Activated T-cell treated with anti-CD3 and anti-CD28 coated beads, Interleukin-2, amount 50 U/mL, for 1 hour (primary cell): ENCODE measurements around the gene KRTAP10-4.
A peak's percentile ranks its signal among the peaks of the same experiment; 100 is the strongest.
"Not testable (repeated sequence)": the region's sequence is repeated elsewhere in the genome, so short reads cannot be mapped to it uniquely, and the experiment has no call there.

ENCODE experiments used
- DNase-seq: peaks from one replicate; pipeline ENCODE4 v3.0.0-alpha.2; 2020

KRTAP10-4 gene

GRCh38 chr21:44573630-44574456, at the start of gene KRTAP10-4:
KRTAP10-4 (plus strand) TSS chr21:44573729; CDS start chr21:44573759, 30 bp downstream.
- not testable (repeated sequence) for DNase-seq

DNA sequence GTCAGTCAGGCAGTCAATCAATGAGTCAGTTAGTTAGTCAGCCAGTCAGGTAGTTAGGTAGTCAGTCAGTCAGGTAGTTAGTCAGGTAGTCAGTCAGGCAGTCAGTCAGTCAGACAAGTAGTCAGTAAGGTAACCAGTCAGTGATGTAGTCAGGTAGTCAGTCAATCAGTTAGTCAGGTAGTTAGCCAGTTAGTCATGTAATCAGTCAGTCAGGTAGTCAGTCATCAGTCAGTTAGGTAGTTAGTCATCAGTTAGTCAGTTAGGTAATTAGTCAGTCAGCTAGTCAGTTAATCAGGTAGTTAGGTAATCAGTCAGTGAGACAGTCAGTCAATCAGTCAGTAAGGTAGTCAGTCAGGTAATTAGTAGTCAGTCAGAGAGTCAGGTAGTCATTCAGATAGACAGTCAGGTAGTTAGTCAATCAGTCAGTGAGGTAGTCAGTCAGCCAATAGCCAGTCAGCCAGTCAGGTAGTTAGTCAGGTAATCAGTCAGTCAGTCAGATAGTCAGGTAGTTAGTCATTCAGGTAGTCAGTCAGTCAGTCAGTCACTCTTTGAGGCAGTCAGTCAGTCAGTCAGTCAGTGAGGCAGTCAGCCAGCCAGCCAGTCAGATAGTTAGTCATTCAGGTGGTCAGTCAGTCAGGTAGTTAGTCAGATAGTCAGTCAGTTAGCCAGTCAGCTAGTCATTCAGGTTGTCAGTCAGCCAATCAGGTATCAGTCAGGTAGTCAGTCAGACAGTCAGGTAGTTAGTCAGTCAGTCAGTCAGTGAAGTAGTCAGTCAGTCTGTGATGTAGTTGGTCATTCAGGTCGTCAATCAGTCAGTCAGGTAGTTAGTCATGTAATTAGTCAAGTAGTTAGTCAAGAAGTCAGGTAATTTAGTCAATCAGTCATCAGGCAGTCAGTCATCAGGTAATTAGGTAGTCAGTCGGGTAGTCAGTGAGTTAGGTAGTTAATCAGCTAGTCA, 48.8 kb upstream of the KRTAP10-4 start:
- DNase-seq: no peak

DNA sequence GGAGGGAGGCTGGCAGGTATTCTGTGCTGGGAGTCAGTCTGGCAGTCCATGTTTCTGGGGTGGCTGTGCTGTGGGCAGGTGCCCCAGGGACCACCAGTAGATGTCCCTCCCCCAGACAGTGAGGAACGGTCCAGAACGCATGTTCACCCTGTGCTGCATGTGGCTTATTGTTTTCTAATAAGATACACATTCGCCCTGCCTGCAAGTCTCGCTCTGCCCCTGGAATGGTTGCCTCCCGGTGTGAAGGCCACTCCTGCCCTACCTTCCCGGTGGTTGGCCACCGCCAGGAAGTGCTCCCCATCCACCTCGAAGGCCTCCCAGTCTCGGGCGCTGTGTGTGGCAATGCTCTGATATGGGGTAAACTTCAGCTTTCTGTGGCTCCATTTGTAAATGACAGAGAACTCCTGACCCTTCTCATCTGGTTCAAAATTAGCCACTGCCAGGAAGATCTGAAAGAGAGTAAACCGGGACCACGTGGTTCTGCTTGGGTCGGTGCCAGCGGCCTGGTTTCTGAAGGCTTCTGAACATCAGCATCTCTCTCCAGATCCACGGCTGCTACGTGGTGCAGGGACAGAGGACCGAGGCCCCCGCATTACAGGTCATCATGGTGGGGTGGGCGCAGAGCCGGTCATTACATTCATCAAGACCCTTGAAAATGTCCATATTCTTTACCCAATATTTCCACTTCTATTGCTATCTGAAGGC, 48.0 kb upstream of the KRTAP10-4 start:
- peak; percentile 4 for DNase-seq

- DNase-seq: no peak
Observed at GRCh38 chr21:44526096-44526997, 47.2 kb upstream of the KRTAP10-4 start.

DNA sequence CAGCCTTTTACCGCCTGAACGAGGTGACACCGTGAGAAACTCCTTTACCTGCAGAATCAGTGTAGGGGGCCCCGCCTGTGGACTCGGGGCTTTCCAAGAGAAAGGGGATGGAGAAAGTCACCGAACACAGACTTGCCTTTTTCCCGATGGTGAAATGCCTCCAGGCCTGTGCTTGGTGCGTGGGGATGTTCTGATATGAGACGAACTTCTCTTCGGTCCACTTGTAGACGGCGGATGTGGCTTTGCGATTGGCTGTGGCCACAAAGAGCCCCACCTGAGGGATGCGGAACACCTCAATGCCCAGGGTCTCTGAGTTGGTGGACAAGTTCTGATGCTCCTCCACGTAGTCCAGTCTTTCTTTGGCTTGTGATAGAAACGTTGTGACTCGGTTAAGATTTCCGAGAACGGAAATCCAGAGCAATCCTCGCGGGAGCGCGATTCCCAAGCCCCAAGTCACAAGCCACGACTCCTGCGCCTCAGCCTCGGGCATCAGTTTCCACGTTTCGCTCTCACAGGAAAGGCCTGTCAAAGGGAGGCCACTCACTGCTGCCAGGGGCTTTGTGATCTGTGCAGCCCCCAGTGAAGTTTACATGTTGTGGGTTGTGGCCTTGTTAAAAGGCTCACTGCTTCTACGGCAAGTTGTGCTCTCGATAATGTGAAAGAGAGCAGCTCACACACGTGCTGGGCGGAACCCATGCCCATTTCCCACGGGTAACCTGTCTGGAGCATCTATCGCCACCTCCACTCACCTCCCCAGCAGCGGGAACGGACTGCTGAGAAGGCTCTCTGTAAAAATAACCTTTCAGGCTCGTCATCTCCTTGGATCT, 46.2 kb upstream of the KRTAP10-4 start:
- DNase-seq: no peak

DNA sequence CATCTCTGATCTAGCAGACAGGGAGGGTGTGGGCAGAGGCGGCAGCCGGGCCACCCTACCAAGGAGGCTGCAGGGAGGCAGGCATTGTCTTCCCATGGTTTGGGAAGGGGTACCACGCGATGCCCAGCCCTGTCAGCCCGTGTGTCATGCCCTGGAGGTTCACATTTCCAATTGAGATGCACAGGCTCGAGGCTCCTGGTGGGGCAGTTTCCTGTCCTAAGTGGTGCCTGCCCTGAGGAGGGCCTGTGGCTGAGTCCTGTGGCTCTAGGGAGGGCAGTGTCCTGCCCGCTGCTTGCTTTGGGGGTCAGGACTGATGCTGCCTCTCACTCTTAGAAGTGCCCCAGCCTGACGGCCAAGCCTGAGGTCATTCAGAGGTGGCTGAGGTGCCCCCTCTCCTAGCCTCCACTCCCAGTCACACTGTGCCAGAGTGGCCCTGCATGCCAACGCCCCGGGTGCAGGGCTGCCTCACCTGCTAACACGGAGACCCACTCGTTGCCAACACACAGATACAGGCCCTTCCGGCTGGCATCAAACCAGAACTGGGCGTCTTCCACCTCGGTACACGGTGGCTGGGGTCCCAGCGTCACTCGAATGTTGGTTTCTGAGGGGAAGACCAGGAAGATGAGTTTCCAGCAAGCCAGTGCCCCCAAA, 45.4 kb upstream of the KRTAP10-4 start:
- no peak for DNase-seq

DNA sequence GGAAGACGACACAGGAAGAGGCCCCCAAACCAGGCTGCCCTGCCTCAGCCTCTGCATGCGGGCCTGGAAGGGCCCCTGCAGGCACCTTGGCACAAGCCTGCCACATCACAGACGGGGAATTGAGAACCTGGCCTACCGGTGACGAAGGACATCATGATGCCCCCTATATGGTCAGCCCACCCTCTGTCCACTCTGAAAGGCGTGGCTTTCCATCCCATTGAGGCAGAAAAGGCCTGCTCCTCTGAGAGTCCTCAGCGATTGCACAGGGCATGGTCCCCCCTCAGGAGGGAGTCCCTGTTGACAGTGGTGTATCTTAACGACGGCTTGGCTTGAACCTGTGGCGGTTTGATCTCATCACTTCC, 44.9 kb upstream of the KRTAP10-4 start:
- no peak for DNase-seq

DNA sequence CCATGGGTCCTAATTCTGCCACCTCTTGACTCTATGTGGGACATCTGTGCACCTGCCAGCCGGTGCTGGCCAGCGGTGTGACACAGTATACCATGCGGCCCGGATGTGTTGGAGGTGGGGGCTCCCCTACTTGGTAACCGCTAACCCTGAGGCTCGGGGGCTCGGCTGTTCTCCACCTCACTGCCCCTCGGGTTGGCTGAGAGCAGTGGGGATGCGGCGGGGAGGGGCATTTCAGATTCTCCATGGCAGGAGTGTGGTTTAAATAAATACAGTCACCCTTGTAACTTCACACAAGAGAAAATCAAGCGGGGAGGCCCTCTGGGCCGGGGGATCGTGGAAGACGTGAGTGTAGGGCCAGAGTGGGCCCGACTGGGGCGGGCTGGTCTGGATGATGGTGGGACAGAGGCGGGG, 44.5 kb upstream of the KRTAP10-4 start:
- peak; percentile 6 for DNase-seq

- DNase-seq: peak; percentile 11
Observed at GRCh38 chr21:44529503-44530125, 43.9 kb upstream of the KRTAP10-4 start.

GRCh38 chr21:44530221-44530902, 43.2 kb upstream of the KRTAP10-4 start:
- DNase-seq: no peak

- no peak for DNase-seq
Observed at GRCh38 chr21:44530903-44531605, 42.5 kb upstream of the KRTAP10-4 start.

DNA sequence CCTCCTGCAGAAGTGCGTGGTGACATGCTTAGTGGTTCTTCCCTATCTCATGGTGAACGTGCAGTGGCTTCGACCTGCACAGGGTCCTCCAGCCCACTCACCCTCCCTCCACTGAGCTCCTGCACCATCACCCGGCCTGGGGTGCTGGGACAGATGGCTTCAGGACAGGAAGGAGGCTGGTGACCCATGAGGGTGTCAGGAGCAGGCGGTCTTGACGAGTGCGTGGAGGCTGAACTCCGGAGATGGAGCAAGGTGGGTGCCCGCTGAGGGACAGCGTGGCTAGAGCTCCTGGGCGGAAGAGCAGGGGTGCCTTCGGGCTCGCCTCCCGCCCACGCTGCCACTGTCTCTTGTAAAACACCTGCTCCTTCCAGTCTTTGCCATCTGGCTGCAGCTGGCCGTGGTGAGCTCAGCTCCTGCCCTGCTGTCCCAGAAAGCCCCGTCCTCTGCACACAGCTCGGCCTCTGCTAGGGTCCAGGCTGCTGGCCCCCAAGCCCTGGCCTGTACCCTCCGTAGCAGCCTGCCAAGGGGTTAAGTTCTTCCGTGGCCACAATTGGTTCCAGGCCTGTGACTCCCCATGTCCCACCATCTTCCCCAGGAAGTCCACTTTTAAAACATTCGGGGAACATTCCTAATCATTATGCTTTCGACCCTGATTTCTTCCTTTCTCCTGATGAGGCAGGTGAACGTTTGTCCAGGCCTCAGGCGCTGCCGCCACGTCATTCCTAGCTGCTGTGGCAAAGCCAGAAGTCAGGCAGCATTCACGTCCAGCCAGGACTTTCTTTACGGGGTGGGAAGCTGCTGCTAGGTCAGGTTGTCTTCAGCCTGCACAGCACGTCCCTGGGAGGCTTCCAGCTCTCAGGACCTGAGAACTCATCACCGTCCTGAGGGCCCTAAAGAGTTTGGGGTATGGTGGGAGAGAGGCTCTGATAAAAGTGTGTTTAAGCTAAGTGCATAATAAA, 41.6 kb upstream of the KRTAP10-4 start:
- no peak for DNase-seq

DNA sequence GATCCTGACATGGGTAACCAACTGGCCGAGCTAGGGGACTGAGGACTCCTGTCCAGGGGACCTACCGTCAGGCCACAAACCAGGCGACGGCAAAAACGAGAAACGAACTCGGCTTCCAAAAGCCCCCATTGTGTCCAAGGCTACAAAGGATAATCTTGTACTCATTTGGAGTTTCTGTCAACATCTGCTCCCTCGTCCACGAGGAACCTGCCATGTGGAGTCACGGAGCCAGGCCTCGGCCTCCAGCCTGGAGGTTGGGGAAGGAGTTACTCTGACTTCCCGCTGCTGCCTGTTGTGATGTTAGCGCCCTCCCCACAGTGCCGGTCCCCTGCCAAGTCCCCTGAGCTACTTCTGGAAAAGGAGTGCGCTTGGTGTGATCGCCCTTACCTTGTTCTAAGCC, 40.8 kb upstream of the KRTAP10-4 start:
- no peak for DNase-seq

- DNase-seq: no peak
Observed at GRCh38 chr21:44533121-44533890, 40.2 kb upstream of the KRTAP10-4 start.

GRCh38 chr21:44533891-44534627, 39.5 kb upstream of the KRTAP10-4 start:
- DNase-seq: no peak

DNA sequence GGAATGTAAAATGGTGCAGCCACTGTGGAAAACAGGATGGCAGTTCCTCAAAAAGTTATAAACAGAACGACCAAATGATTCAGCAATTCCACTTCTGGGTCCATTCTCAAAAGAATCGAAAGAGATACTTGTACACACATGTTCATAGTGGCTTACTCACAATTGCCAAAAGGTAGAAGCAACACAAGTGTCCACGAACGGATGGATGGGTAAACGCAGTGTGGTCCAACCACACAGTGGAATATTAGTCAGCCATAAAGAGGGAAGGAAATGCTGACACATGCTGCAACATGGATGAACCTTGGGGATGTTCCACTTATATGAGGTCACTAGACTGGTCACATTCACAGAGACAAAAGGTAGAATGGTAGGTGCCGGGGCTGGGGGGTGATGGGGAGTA, 38.8 kb upstream of the KRTAP10-4 start:
- DNase-seq: no peak
